ENCODE measurements around the gene SMYD3. TPM values are rescaled to one million over a fixed set of nuclear protein-coding genes. Genes with fewer than 3 reads are reported as not detected.

The SMYD3 gene
- total and polyA plus RNA-seq, 10 of the 15 experiments (the other 5 are each of a cell fraction or from before 2014, with no cell fraction given): 18.3 to 54.0 (median 24.8) TPM

- ChIA-PET CTCF (no interaction called here), SMC1A (ENCODE audit: uncharacterized antibody, unreplicated experiment) (no interaction called here), RAD21 (ENCODE audit: unreplicated experiment) (no interaction called here), POLR2A (no interaction called here)
- 91% methylated on average over 12 of the region's 12 CpGs for WGBS (ENCODE audit: insufficient coverage, insufficient replicate concordance, low lambda C conversion rate, missing lambda C conversion rate)
- ATAC-seq (no peak), DNase-seq (ENCODE audit: low read depth, low spot score) (no peak), FAIRE-seq (no peak)
- TF ChIP-seq ZNF592 (IDR thresholded peaks at IDR 0.05) (no peak), NFIC (IDR thresholded peaks at IDR 0.05; ENCODE audit: low read depth, low read length) (no peak), NRF1 (conservative IDR thresholded peaks at IDR 0.05; ENCODE audit: low read depth, low read length) (no peak), ETV6 (conservative IDR thresholded peaks at IDR 0.05 in 1 of 2, IDR thresholded peaks at IDR 0.05 in 1 of 2; ENCODE audit: borderline replicate concordance in 1 of 2, low read depth in 1 of 2) (no peak), MAX (IDR thresholded peaks at IDR 0.05; ENCODE audit: low read depth, low read length) (no peak), ZNF207 (IDR thresholded peaks at IDR 0.05; ENCODE audit: borderline replicate concordance) (no peak), HDAC6 (IDR thresholded peaks at IDR 0.05; ENCODE audit: unreplicated experiment) (no peak), BRCA1 (IDR thresholded peaks at IDR 0.05; ENCODE audit: low read depth, low read length) (no peak), TCF7 (IDR thresholded peaks at IDR 0.05; ENCODE audit: borderline replicate concordance) (no peak), JUNB (IDR thresholded peaks at IDR 0.05) (no peak), FOXM1 (IDR thresholded peaks at IDR 0.05; ENCODE audit: low read depth, low read length) (no peak), HCFC1 (IDR thresholded peaks at IDR 0.05; ENCODE audit: low read length) (no peak), CTCF (IDR thresholded peaks at IDR 0.05 in 2 of 3, conservative IDR thresholded peaks at IDR 0.05 in 1 of 3; ENCODE audit: control insufficient read depth in 2 of 3, extremely low read depth in 1 of 3, insufficient read depth in 1 of 3, low read depth in 3 of 3, low read length in 3 of 3) (no peak), KDM1A (IDR thresholded peaks at IDR 0.05; ENCODE audit: borderline replicate concordance) (no peak), CBFB (IDR thresholded peaks at IDR 0.05; ENCODE audit: low read depth) (no peak), CHD2 (IDR thresholded peaks at IDR 0.05; ENCODE audit: borderline replicate concordance, low read depth, low read length) (no peak), ZNF622 (IDR thresholded peaks at IDR 0.05) (no peak), USF2 (IDR thresholded peaks at IDR 0.05; ENCODE audit: borderline replicate concordance, low read depth, low read length) (no peak)
- H3K9ac ChIP-seq (ENCODE audit: control insufficient read depth, insufficient read depth, low read length): no peak overlapping the region
- H3K4me1 ChIP-seq (ENCODE audit: control insufficient read depth, insufficient read depth, low read length): no peaks in the 10 kb centered on the region
- no peak overlapping the region for H3K4me2 ChIP-seq (ENCODE audit: control insufficient read depth, insufficient read depth)
- no peaks in the 10 kb centered on the region for H4K20me1 ChIP-seq (ENCODE audit: control insufficient read depth, insufficient read depth)
- no peak overlapping the region for H2AFZ ChIP-seq (ENCODE audit: control insufficient read depth, low read depth, low read length)
- in situ Hi-C loops (cut with MboI) (no loop called here), intact Hi-C loops (cut with micrococcal nuclease; ENCODE audit: unreplicated experiment) (no loop called here)
- no peak overlapping the region for H3K4me3 ChIP-seq
- H3K36me3 ChIP-seq (ENCODE audit: control insufficient read depth in 2 of 2, insufficient read depth in 2 of 2, low read length in 1 of 2): no peaks in the 10 kb centered on the region
- no peak overlapping the region for H3K27ac ChIP-seq (ENCODE audit: control insufficient read depth, insufficient read depth)
- H3K9me3 ChIP-seq (replicated peaks; ENCODE audit: control insufficient read depth, insufficient read depth, low read length): no peaks in the 10 kb centered on the region
- no peaks in the 10 kb centered on the region for H3K27me3 ChIP-seq (replicated peaks in 1 of 2; ENCODE audit: control insufficient read depth in 2 of 2, insufficient read depth in 2 of 2, low read length in 1 of 2)
- no peaks in the 10 kb centered on the region for H3K79me2 ChIP-seq (ENCODE audit: control insufficient read depth, insufficient read depth, low read length)
- no TSS peak for BruUV-seq (replicated peaks)
These were observed 313.5 kb downstream of the SMYD3 start for GRCh38 chr1:246193537-246193936.
